Upper lobe of left lung (tissue), 4 donors: ENCODE data around the gene MEGF6.

Experiments used
- EP300 ChIP-seq, 4 donors: sonication (generic); formaldehyde crosslinking; IDR thresholded peaks; one replicate each; pipeline ENCODE4 v1.5.1; 2017; ENCODE audit warnings: antibody characterized with exemption in 4 of 4, control low read depth in 2 of 4
- POLR2A ChIP-seq, 4 donors: fragments of 450-650 bp; IDR thresholded peaks; one replicate each; pipeline ENCODE4 v1.5.1; 2016 to 2017; ENCODE audit warnings: antibody characterized with exemption in 4 of 4, mild to moderate bottlenecking in 2 of 4

GRCh38 chr1:3453891-3454810, 157.2 kb downstream of the MEGF6 start, which contains the start of gene ARHGEF16:
- TF ChIP-seq POLR2A (IDR thresholded peaks at IDR 0.05) (no peak), EP300 (IDR thresholded peaks at IDR 0.05) (no peak)
